Endothelial cell of umbilical vein (primary cell): ENCODE results near the gene ZCCHC14.

ENCODE experiments used
- EZH2 ChIP-seq: IDR thresholded peaks from 2 replicates; pipeline ENCODE4 v1.6.1; 2012; ENCODE audit warnings: borderline replicate concordance, low read depth, mild to moderate bottlenecking, moderate library complexity, low read length, inconsistent platforms; ENCODE audit not compliant: severe bottlenecking
- GATA2 ChIP-seq: IDR thresholded peaks from 2 replicates; pipeline ENCODE4 v1.7.0; 2011; ENCODE audit warnings: low read depth, mild to moderate bottlenecking, moderate library complexity, mixed read lengths, low read length; ENCODE audit not compliant: insufficient read length, insufficient read depth
- JUN ChIP-seq: IDR thresholded peaks from 2 replicates; pipeline ENCODE4 v1.6.1; 2011; ENCODE audit warnings: borderline replicate concordance, low read depth; ENCODE audit not compliant: insufficient read length, insufficient read depth
- MYC ChIP-seq: IDR thresholded peaks from one replicate; pipeline ENCODE4 v1.6.1; 2011; ENCODE audit warnings: mild to moderate bottlenecking, low read depth, low read length
- POLR2A ChIP-seq: IDR thresholded peaks from 2 replicates; pipeline ENCODE4 v1.6.1; 2012; ENCODE audit warnings: low read depth, mild to moderate bottlenecking, control low read depth, low read length
- POLR2AphosphoS5 ChIP-seq: IDR thresholded peaks from 2 replicates; pipeline ENCODE4 v1.6.1; 2012; ENCODE audit warnings: low read depth, mild to moderate bottlenecking, control low read depth, low read length, moderate library complexity; ENCODE audit not compliant: insufficient read depth
- TF ChIP-seq, protein P1 (sequence below), 2 donors: IDR thresholded peaks; 1 replicate in 1 of 2; 2 replicates in 1 of 2; pipeline ENCODE4 v1.5.1; 2011; ENCODE audit warnings: low read length in 2 of 2, mild to moderate bottlenecking in 2 of 2, moderate library complexity in 2 of 2, control low read depth in 1 of 2, inconsistent platforms in 1 of 2, low read depth in 1 of 2; ENCODE audit not compliant: insufficient read depth in 1 of 2; ENCODE audit errors: extremely low read depth in 1 of 2
- TF ChIP-seq, protein P2 (sequence below): IDR thresholded peaks from 2 replicates; pipeline ENCODE4 v1.6.1; 2011; ENCODE audit not compliant: insufficient read depth, insufficient read length

DNA sequence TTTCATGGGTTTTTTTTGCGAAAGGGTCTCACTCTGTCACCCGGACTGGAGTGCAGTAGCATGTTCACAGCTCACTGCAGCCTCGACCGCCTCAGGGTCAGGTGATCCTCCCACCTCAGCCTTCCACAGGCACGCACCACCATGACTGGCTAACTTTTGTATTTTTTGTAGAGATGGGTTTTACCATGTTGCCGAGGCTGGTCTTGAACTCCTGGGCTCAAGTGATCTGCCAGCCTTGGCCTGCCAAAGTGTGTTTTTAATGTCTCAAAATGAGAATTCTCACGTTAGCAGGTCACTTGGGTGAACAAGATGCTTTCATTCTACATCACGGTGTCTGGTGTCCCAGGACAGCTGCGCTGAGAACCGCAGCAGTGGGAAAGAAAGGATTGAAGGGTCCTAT lies 112.4 kb downstream of the ZCCHC14 start:
- TF ChIP-seq EZH2 (no peak), POLR2AphosphoS5 (no peak), JUN (no peak), GATA2 (no peak), POLR2A (no peak), MYC (no peak)
- TF ChIP-seq, protein P1, sequence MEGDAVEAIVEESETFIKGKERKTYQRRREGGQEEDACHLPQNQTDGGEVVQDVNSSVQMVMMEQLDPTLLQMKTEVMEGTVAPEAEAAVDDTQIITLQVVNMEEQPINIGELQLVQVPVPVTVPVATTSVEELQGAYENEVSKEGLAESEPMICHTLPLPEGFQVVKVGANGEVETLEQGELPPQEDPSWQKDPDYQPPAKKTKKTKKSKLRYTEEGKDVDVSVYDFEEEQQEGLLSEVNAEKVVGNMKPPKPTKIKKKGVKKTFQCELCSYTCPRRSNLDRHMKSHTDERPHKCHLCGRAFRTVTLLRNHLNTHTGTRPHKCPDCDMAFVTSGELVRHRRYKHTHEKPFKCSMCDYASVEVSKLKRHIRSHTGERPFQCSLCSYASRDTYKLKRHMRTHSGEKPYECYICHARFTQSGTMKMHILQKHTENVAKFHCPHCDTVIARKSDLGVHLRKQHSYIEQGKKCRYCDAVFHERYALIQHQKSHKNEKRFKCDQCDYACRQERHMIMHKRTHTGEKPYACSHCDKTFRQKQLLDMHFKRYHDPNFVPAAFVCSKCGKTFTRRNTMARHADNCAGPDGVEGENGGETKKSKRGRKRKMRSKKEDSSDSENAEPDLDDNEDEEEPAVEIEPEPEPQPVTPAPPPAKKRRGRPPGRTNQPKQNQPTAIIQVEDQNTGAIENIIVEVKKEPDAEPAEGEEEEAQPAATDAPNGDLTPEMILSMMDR (IDR thresholded peaks at IDR 0.05; ENCODE audit: extremely low read depth in 1 of 2, insufficient read depth in 1 of 2, low read depth in 1 of 2, low read length in 2 of 2): no peak
- TF ChIP-seq, protein P2, sequence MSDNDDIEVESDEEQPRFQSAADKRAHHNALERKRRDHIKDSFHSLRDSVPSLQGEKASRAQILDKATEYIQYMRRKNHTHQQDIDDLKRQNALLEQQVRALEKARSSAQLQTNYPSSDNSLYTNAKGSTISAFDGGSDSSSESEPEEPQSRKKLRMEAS: no peak
